ENCODE measurements around the gene ATG9B.

GRCh38 chr7:151003572-151003971 lies 20.7 kb downstream of the ATG9B start:
- TF ChIP-seq CTCF (IDR thresholded peaks at IDR 0.05) = no peak
- TF ChIP-seq POLR2A (IDR thresholded peaks at IDR 0.05) = no peak

Measured in uterus (tissue), 2 donors.